CD4-positive, alpha-beta memory T cell (primary cell): ENCODE measurements around the gene ANKHD1. TPM values are rescaled to one million over a fixed set of nuclear protein-coding genes. Genes with fewer than 3 reads are reported as not detected.

Experiments
- CTCF ChIA-PET: fragments of 350-600 bp; sonication (Branson Sonifier 250); formaldehyde crosslinking; loops from one replicate; lab custom pipeline; 2021; ENCODE audit warnings: inconsistent platforms; ENCODE audit not compliant: partially characterized antibody; lab: Charles Lee
- POLR2A ChIA-PET: fragments of 350-600 bp; sonication (Branson Sonifier 250); formaldehyde crosslinking; loops from one replicate; lab custom pipeline; 2021; ENCODE audit not compliant: partially characterized antibody; lab: Charles Lee
- DNase-seq, 5 donors: peaks; one replicate each; pipeline versions ENCODE4 v3.0.0 to v3.0.0-alpha.2; 2020 to 2022; ENCODE audit warnings: mixed read lengths in 1 of 5
- H3K27ac ChIP-seq: one replicate; pipeline ENCODE4 v1.7.0; 2013; ENCODE audit warnings: low read depth, low read length
- H3K27me3 ChIP-seq: 2 replicates; pipeline ENCODE4 v1.7.0; 2013; ENCODE audit warnings: mild to moderate bottlenecking, low read length, moderate library complexity; ENCODE audit not compliant: insufficient read depth
- H3K36me3 ChIP-seq: 2 replicates; pipeline ENCODE4 v1.7.0; 2013; ENCODE audit warnings: mild to moderate bottlenecking, low read length, moderate library complexity; ENCODE audit not compliant: insufficient read depth
- H3K4me1 ChIP-seq: 2 replicates; pipeline ENCODE4 v1.7.0; 2013; ENCODE audit warnings: mild to moderate bottlenecking, low read length, moderate library complexity; ENCODE audit not compliant: insufficient read depth
- H3K4me3 ChIP-seq, 2 donors: one replicate each; pipeline ENCODE4 v1.7.0; 2013; ENCODE audit warnings: low read length in 2 of 2, mild to moderate bottlenecking in 1 of 2
- H3K9me3 ChIP-seq, 2 donors: one replicate each; pipeline ENCODE4 v1.7.0; 2013; ENCODE audit warnings: low read length in 2 of 2, control low read depth in 1 of 2; ENCODE audit not compliant: control insufficient read depth in 1 of 2
- H3K27ac Mint-ChIP-seq, 7 donors: one replicate each; pipeline ENCODE4 v1.8.0; 2020 to 2021; ENCODE audit warnings: mixed read lengths in 7 of 7, mild to moderate bottlenecking in 6 of 7, inconsistent platforms in 3 of 7, moderate library complexity in 3 of 7
- H3K27me3 Mint-ChIP-seq, 2 donors: one replicate each; pipeline ENCODE4 v1.8.0; 2020 to 2021; ENCODE audit warnings: mixed read lengths in 2 of 2
- H3K36me3 Mint-ChIP-seq, 2 donors: one replicate each; pipeline ENCODE4 v1.8.0; 2020 to 2021; ENCODE audit warnings: mixed read lengths in 2 of 2, inconsistent platforms in 1 of 2, mild to moderate bottlenecking in 1 of 2
- H3K4me1 Mint-ChIP-seq, 4 donors: one replicate each; pipeline ENCODE4 v1.8.0; 2020 to 2021; ENCODE audit warnings: mixed read lengths in 4 of 4, mild to moderate bottlenecking in 1 of 4
- H3K4me3 Mint-ChIP-seq, 8 donors: one replicate each; pipeline ENCODE4 v1.8.0; 2020 to 2021; ENCODE audit warnings: mixed read lengths in 8 of 8, mild to moderate bottlenecking in 7 of 8, moderate library complexity in 6 of 8, inconsistent platforms in 3 of 8
- H3K9me3 Mint-ChIP-seq, 8 donors: one replicate each; pipeline ENCODE4 v1.8.0; 2020 to 2021; ENCODE audit warnings: mixed read lengths in 8 of 8, mild to moderate bottlenecking in 5 of 8, inconsistent platforms in 3 of 8, moderate library complexity in 1 of 8
- intact Hi-C: fragments of 100-400 bp; cut with micrococcal nuclease; formaldehyde crosslinking; loops from one replicate; pipeline ENCODE4 v1.15.1; 2023
- polyA plus RNA-seq, 2 donors: library from polyadenylated mRNA; unstranded; fragments of 300-500 nt; fragmentation: Illumina TruSeq; gene quantifications; one replicate each; pipeline ENCODE4 v1.2.3, GENCODE V29; 2021
- total RNA-seq, 2 experiments: library from RNA; stranded (reverse); gene quantifications; one replicate each; pipeline ENCODE4 v1.2.3, GENCODE V29; 2021

ANKHD1 gene
- total and polyA plus RNA-seq, 4 experiments from 2014 or later: 58.6 to 252 (median 164) TPM

GRCh38 chr5:140557965-140558364, 156.3 kb downstream of the ANKHD1 start:
- DNase-seq: no peak
- Mint-ChIP-seq H3K4me1 (peaks cover 35 to 58% (median 46%) of the 10 kb centered on the region in 4 donors), H3K27ac (peak overlapping the region; percentile 73 to 98 (median 97)), H3K36me3 (peaks cover 17 to 29% of the 10 kb centered on the region in 2 donors), H3K27me3 (no peaks in the 10 kb centered on the region), H3K9me3 (peaks cover 0 to 1% (median 0%) of the 10 kb centered on the region in 8 donors), H3K4me3 (peak overlapping the region; percentile 82 to 92 (median 92))
- no peak overlapping the region for H3K4me3 ChIP-seq
- H3K36me3 ChIP-seq: no peaks in the 10 kb centered on the region
- ChIA-PET CTCF (interaction anchor here (1.3 to 2.9 kb wide), 2 partner anchors 10 to 162 kb away, joined by 4 to 13 read pairs; partner anchors contain the start of gene EIF4EBP3), POLR2A (interaction anchor here (0.5 to 3.6 kb wide), 11 partner anchors 8 to 156 kb away, joined by 3 to 79 read pairs (median 6); partner anchors contain the start of genes ANKHD1, EIF4EBP3, IK and NDUFA2)
- intact Hi-C loops: loop anchor here (1.0 to 2.0 kb wide), 3 partner anchors 11 to 157 kb away; partner anchors contain the start of genes ANKHD1, EIF4EBP3 and TMCO6
- peaks cover 41% of the 10 kb centered on the region for H3K4me1 ChIP-seq
- no peaks in the 10 kb centered on the region for H3K9me3 ChIP-seq
- no peaks in the 10 kb centered on the region for H3K27me3 ChIP-seq
- peak overlapping the region; percentile 92 for H3K27ac ChIP-seq

DNA sequence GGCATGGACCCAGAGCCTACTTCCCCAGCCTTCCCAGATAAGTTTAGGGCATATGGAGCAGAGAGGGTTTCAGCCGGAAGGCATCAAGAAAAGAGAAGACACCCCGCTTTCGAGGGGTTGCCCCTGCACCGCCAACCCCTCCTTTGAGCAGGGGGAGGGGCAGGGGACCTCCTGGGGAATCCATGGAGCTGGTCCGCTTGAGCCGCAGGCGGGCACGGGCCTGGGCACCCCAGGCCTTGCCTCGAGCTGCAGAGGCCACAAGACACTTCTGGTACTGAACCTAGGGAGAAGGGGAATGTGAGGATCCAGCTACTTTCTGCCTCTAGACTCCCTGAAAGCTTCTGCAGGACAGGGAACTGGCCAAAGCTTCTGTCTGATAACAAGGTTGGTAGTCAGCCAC, 156.9 kb downstream of the ANKHD1 start:
- no peak overlapping the region for H3K27ac ChIP-seq
- H3K27me3 ChIP-seq: no peaks in the 10 kb centered on the region
- DNase-seq: no peak
- H3K27me3 Mint-ChIP-seq: no peaks in the 10 kb centered on the region
- peak overlapping the region in 3 of 7 donors; percentile 73 to 98 (median 97) for H3K27ac Mint-ChIP-seq
- H3K4me3 ChIP-seq: no peak overlapping the region
- H3K36me3 Mint-ChIP-seq: peaks cover 11 to 24% of the 10 kb centered on the region in 2 donors
- CTCF ChIA-PET: no interaction called here
- POLR2A ChIA-PET: interaction anchor here (1.4 to 3.6 kb wide), 3 partner anchors 11 to 152 kb away, joined by 3 to 79 read pairs (median 10); partner anchors contain the start of genes EIF4EBP3, IK and NDUFA2
- intact Hi-C loops: no loop called here
- H3K4me1 ChIP-seq: peaks cover 43% of the 10 kb centered on the region
- H3K9me3 Mint-ChIP-seq: peaks cover 0 to 1% (median 0%) of the 10 kb centered on the region in 8 donors
- peaks cover 34 to 57% (median 45%) of the 10 kb centered on the region in 4 donors for H3K4me1 Mint-ChIP-seq
- H3K4me3 Mint-ChIP-seq: peak overlapping the region in 1 of 8 donors; percentile 82
- no peaks in the 10 kb centered on the region for H3K9me3 ChIP-seq
- H3K36me3 ChIP-seq: no peaks in the 10 kb centered on the region

- CTCF ChIA-PET: no interaction called here
- no peaks in the 10 kb centered on the region for H3K9me3 ChIP-seq
- intact Hi-C loops: loop anchor here (5.0 to 10.0 kb wide), 2 partner anchors 448 to 1075 kb away; partner anchors contain the start of genes HDAC3, PURA and RELL2
- Mint-ChIP-seq H3K4me3 (no peak overlapping the region), H3K27me3 (no peaks in the 10 kb centered on the region), H3K4me1 (peaks cover 33 to 56% (median 43%) of the 10 kb centered on the region in 4 donors), H3K36me3 (peaks cover 10 to 26% of the 10 kb centered on the region in 2 donors), H3K9me3 (no peaks in the 10 kb centered on the region), H3K27ac (peak overlapping the region in 1 of 7 donors; percentile 83)
- H3K27ac ChIP-seq: no peak overlapping the region
- H3K4me1 ChIP-seq: peaks cover 37% of the 10 kb centered on the region
- H3K4me3 ChIP-seq: no peak overlapping the region
- no peaks in the 10 kb centered on the region for H3K27me3 ChIP-seq
- no peak for DNase-seq
- no peaks in the 10 kb centered on the region for H3K36me3 ChIP-seq
- POLR2A ChIA-PET: interaction anchor here (2.2 to 3.6 kb wide), 2 partner anchors 12 to 13 kb away, joined by 17 to 79 read pairs; partner anchors contain the start of gene EIF4EBP3
These were observed 158.6 kb downstream of the ANKHD1 start for GRCh38 chr5:140560227-140560626.

DNA sequence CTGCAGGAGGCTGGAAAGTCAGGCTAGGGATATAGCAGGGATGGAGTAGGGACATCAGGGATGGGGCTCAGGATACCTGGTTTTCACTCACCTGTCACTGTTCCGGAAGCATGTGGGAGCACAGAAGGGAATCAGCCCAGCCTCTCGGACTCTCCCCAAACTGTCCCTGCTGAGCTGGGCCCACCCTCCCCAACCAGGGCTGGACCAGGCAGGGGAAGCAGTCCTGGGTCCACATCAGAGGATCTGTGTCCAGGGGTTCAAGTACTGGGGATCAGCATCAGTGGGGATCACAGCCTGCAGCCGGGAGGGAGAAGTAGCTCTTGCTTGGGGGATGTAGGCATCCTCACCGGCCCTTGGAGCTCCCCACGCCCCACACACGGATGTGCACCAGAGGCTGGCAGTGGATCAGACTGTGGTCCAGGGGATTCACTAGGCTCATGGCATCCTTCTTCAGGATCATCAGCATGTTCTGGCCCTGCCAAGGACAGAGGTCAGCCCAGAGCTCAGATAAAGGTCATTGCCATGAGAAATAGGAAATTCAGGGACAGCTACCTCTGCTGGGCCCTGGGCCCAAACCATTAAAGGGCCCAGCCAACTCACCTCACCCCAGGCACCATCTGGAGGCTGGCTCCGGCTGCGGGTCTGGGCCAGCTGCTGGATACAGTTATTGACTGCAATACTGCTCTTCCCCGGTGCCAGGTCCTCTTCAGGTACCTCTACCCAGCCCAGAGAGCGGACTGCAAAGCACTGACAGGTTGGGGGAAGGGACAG, 160.3 kb downstream of the ANKHD1 start:
- Mint-ChIP-seq H3K27ac (peak overlapping the region in 5 of 7 donors; percentile 35 to 91 (median 48)), H3K36me3 (peaks cover 13 to 28% of the 10 kb centered on the region in 2 donors), H3K9me3 (no peaks in the 10 kb centered on the region), H3K4me1 (peaks cover 30 to 57% (median 43%) of the 10 kb centered on the region in 4 donors), H3K27me3 (no peaks in the 10 kb centered on the region), H3K4me3 (peak overlapping the region in 2 of 8 donors; percentile 21 to 95)
- peaks cover 38% of the 10 kb centered on the region for H3K4me1 ChIP-seq
- DNase-seq: no peak
- H3K4me3 ChIP-seq: no peak overlapping the region
- POLR2A ChIA-PET: interaction anchor here (0.9 to 5.4 kb wide), 5 partner anchors 14 to 160 kb away, joined by 3 to 40 read pairs (median 5); partner anchors contain the start of genes ANKHD1, EIF4EBP3, IK and NDUFA2
- H3K9me3 ChIP-seq: no peaks in the 10 kb centered on the region
- H3K27ac ChIP-seq: no peak overlapping the region
- peaks cover 10% of the 10 kb centered on the region for H3K36me3 ChIP-seq
- CTCF ChIA-PET: interaction anchor here (1.8 to 2.3 kb wide), 3 partner anchors 9 to 77 kb away, joined by 5 to 13 read pairs (median 10); partner anchors contain the start of genes EIF4EBP3 and TMCO6
- H3K27me3 ChIP-seq: no peaks in the 10 kb centered on the region
- intact Hi-C loops: loop anchor here (5.0 to 10.0 kb wide), 2 partner anchors 450 to 1073 kb away; partner anchors contain the start of genes HDAC3, PURA and RELL2

DNA sequence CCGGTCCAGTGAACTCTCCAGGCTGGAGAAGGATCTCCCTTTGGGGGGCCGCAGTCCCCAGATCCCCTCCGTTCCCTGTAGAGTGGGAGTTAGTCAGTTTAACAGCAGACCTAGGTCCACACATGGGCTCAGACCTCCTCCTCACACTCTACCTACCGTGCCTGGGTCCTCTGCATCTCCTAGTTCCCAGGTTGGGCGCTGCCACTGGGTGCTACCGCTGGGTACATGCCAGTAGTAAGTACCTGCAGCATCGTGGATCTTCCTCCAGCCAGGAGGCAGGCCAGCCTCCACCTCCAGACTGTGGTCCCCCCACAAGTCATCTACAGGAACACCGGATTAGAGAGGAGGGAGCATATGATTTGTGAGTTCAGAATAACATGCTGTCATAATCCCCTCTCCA, 162.0 kb downstream of the ANKHD1 start:
- Mint-ChIP-seq H3K4me3 (peak overlapping the region; percentile 91 to 99 (median 95)), H3K9me3 (no peaks in the 10 kb centered on the region), H3K36me3 (peaks cover 22 to 39% of the 10 kb centered on the region in 2 donors), H3K27me3 (no peaks in the 10 kb centered on the region), H3K4me1 (peaks cover 29 to 58% (median 46%) of the 10 kb centered on the region in 4 donors), H3K27ac (peak overlapping the region; percentile 91 to 100 (median 98))
- H3K4me3 ChIP-seq: peak overlapping the region; percentile 84 to 85
- H3K27ac ChIP-seq: peak overlapping the region; percentile 91
- H3K9me3 ChIP-seq: no peaks in the 10 kb centered on the region
- ChIA-PET POLR2A (interaction anchor here (0.6 to 5.4 kb wide), 11 partner anchors 8 to 162 kb away, joined by 3 to 54 read pairs (median 19); partner anchors contain the start of genes ANKHD1, CD14, EIF4EBP3 and HARS1), CTCF (interaction anchor here (1.1 to 2.4 kb wide), 3 partner anchors 10 to 75 kb away, joined by 3 to 13 read pairs (median 10); partner anchors contain the start of gene EIF4EBP3)
- H3K36me3 ChIP-seq: peaks cover 15% of the 10 kb centered on the region
- H3K4me1 ChIP-seq: peaks cover 35% of the 10 kb centered on the region
- DNase-seq: no peak
- H3K27me3 ChIP-seq: no peaks in the 10 kb centered on the region
- intact Hi-C loops: loop anchor here (5.0 to 10.0 kb wide), 2 partner anchors 451 to 1071 kb away; partner anchors contain the start of genes HDAC3, PURA and RELL2

DNA sequence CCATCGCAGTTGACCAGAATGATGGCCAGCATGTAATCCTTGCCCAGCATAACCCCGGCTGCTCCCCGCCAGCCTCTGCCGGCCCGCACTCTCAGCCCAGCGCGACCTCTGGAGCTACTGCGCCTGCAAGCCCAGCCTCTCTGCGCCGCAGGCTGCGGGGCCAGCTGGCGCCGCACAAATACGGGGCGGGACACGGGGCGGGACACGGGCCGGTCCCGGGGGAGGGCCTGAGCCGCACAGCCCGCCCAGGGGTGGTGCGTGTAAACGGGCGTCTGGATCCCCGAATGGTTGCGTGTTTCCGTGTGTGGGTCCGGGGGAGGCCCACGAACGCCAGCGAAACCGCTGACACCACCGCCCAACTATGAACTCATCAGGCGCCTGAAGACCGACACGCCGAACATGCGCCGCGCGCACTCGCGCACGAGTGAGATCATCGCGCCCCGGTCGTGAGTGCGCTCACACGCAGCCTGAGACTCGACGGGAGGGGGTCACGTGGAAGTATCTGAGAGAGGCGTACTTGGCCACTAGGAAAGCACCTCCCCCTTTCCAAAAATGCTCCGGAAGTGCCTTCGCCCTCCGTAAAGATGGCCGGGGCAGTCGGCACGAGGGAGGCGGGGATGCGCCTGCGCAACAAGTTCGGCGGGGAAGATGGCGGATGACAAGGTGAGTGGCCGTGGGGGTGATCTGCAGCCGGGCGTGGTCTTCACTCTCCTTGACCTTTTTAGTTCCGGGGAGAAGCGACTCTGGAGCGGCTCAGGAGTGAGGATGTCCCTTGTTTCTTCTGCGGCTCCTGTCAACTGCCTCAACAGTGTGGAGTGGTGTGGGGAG, 162.8 kb downstream of the ANKHD1 start, which contains the start of the genes APBB3 and SLC35A4:
APBB3 (minus strand) TSS at position 403 of the 828 bp plus-strand sequence; CDS start at position 50, 353 bp downstream.
SLC35A4 (plus strand) TSS at position 633 of the 828 bp plus-strand sequence. CDS start 2,342 bp downstream, outside the sequence.
- peak within 1 kb of the TSS; percentile 91 to 100 (median 98) for H3K27ac Mint-ChIP-seq
- peaks cover 24 to 46% of the 10 kb centered on the region in 2 donors for H3K36me3 Mint-ChIP-seq
- no peaks in the 10 kb centered on the region for H3K27me3 Mint-ChIP-seq
- ChIA-PET CTCF (interaction anchor here (1.1 to 2.4 kb wide), 2 partner anchors 17 to 74 kb away, joined by 3 to 13 read pairs; partner anchors contain the start of gene EIF4EBP3), POLR2A (interaction anchor here (0.6 to 5.4 kb wide), 13 partner anchors 9 to 163 kb away, joined by 3 to 54 read pairs (median 4); partner anchors contain the start of genes ANKHD1, CD14, EIF4EBP3 and HARS1)
- peaks cover 15% of the 10 kb centered on the region for H3K36me3 ChIP-seq
- no peaks in the 10 kb centered on the region for H3K9me3 ChIP-seq
- H3K4me1 Mint-ChIP-seq: peaks cover 34 to 66% (median 53%) of the 10 kb centered on the region in 4 donors
- peak within 1 kb of the TSS; percentile 91 for H3K27ac ChIP-seq
- peak; percentile 97 to 100 (median 99) for DNase-seq
- peak within 1 kb of the TSS; percentile 91 to 99 (median 95) for H3K4me3 Mint-ChIP-seq
- no peaks in the 10 kb centered on the region for H3K27me3 ChIP-seq
- intact Hi-C loops: loop anchor here (1.0 to 10.0 kb wide), 10 partner anchors 17 to 1070 kb away; partner anchors contain the start of genes ANKHD1, CYSTM1, EIF4EBP3 and HARS1
- H3K4me1 ChIP-seq: peaks cover 42% of the 10 kb centered on the region
- H3K9me3 Mint-ChIP-seq: no peaks in the 10 kb centered on the region
- H3K4me3 ChIP-seq: peak within 1 kb of the TSS; percentile 85
